Left forelimb (tissue), 1 donor: Measurements from ENCODE around the gene TGFBR2.

ENCODE experiments used
- DNase-seq: peaks from one replicate; pipeline ENCODE4 v3.0.0-alpha.2; 2018; ENCODE audit warnings: low spot score

Gene TGFBR2

GRCh38 chr3:30637310-30638219 is 31.2 kb downstream of the TGFBR2 start:
- no peak for DNase-seq

GRCh38 chr3:30638685-30639412 is 32.4 kb downstream of the TGFBR2 start:
- DNase-seq = no peak

- DNase-seq = no peak
Measured at GRCh38 chr3:30639937-30640336, 33.5 kb downstream of the TGFBR2 start.

- DNase-seq = no peak
Measured at GRCh38 chr3:30640851-30641250, 34.5 kb downstream of the TGFBR2 start.

GRCh38 chr3:30641416-30642251 is 35.2 kb downstream of the TGFBR2 start:
- DNase-seq = no peak

DNA sequence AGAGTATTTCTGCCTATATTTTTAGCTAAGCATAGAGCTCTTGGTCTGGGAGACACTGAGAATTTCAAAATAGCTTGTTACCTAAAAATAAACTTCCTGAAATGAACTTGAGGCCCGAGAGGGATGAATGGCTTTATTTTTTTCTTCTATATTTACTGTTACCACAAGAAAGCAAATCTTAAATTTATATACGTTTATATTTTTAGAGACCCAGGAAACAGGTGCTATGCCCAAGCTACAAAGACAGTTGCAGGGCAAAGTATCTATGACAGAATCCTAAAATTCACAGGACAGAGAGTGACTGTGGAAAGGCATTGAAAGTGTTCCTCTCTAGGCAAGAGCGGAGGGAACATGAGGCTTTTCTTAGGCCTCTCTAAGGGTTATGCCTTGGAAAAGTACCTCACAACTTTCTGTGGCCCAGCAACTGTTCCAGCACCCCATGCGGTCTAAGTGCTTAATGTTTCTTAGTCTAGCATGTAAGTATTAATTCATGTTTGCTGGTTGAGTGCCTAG is 36.5 kb downstream of the TGFBR2 start:
- DNase-seq = no peak

GRCh38 chr3:30643763-30644462 is 37.5 kb downstream of the TGFBR2 start:
- no peak for DNase-seq

- DNase-seq = no peak
Measured at GRCh38 chr3:30644615-30645014, 38.2 kb downstream of the TGFBR2 start.

DNA sequence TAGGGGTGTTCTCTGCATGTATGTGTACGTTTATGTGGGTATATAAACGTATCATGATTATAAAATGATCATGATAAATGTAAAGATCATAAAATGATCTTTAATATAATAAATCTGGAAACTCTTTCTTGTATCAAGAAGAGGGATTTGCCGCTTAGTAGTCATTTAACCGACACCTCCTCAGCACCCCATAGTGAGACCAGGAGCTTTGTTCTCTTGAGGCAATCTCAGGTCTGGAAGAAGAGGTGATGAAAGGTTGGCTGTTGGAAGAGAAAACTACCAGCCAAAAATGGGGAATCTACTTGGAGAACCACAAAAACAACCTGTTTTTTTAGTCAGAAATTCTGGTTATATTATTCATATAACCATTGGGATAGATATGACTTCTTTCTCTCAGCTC is 38.7 kb downstream of the TGFBR2 start:
- no peak for DNase-seq

DNA sequence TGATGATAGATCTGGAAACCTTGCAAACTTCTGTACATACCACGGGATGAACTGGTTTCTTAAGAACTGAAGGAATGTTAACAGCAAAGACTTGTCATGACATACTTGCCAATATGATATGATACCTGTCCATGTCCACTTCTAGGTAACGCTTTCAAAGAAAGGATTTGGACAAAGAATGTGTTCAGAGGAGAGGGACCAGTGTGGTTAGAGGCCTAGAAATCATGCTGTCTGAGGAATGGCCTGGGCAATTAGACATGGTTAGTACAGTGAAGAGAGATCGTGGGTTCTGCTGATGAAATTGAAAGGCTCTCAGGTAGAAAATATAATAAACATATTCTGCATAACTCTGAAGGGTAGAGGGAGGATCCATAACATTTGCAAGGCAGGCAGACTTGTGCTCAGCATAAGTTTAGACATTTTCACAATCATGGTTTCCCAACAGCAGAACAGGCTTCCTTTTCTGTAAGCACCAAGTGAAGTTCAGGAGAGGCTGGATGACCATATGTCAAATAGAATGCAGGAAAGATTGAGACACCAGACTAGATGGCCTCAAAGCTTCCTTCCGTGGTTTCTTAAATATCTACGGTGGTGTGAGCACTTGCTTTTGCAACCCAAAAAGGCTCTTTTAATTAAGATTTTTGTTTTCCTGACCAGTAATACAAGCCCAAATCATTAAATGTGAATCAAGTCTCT is 39.9 kb downstream of the TGFBR2 start:
- no peak for DNase-seq

GRCh38 chr3:30646961-30647752 is 40.8 kb downstream of the TGFBR2 start:
- DNase-seq = no peak

DNA sequence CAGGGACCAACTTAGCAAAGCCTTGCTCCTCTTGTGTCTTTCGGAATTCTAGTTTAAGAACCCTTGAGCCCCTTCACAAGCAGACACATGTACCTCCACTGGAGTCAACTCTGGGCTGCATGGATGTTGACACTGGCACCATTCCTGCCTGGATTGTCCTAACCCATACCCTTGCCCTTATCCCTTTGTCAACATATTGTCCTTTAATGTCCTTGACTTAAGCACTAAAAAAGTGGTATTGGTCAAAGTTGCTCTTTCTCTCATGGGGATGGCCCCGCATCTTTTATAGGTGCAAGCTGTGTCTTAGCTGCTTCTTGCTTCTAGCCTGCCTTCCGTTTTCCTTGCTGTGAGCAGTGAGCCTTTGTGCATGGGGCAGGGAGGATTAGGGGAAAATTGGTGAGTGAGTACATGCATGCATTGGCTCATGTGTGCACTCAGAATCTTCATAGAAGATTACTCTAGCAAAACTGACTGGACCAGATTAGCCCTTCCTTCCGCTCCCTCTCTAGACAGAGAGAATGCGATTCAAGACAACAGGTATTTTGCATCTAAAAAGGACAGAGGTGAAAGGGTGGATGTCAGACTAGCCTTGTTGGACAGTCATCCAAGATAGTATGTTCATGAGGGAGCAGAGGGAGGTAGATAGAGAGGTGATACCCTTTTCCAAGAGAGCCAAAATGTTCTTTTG is 42.4 kb downstream of the TGFBR2 start:
- DNase-seq = no peak

DNA sequence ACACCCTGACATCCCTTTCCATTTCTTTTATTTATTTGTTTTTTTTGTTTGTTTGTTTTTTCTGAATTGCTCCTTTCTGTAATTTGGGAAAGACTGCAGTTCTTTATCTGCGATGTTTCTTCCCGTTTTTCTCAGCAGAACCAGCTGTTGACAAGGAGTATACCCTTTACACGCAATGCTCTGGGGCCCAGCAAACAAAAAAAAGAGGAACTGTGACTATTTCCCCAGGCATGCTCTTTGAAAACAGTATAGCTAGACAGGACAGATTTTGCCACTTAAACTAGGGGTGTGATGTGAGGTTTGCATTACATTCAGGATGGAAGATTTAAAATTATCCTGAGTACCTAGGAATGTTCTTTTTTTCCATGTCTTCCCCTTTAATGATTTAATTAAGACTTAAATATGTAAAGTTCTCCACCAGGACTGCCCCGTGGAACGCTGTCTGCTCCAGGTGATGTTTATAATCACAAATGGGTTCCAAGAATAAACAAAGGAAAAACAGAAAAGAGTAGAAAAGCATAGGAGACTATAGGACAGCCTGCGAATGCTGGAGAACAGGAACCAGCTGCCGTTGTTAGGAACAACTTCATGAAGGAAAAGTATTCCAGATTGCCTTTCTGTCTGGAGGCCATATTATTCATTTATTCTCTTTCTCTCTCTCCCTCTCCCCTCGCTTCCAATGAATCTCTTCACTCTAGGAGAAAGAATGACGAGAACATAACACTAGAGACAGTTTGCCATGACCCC is 43.3 kb downstream of the TGFBR2 start:
- DNase-seq = no peak

DNA sequence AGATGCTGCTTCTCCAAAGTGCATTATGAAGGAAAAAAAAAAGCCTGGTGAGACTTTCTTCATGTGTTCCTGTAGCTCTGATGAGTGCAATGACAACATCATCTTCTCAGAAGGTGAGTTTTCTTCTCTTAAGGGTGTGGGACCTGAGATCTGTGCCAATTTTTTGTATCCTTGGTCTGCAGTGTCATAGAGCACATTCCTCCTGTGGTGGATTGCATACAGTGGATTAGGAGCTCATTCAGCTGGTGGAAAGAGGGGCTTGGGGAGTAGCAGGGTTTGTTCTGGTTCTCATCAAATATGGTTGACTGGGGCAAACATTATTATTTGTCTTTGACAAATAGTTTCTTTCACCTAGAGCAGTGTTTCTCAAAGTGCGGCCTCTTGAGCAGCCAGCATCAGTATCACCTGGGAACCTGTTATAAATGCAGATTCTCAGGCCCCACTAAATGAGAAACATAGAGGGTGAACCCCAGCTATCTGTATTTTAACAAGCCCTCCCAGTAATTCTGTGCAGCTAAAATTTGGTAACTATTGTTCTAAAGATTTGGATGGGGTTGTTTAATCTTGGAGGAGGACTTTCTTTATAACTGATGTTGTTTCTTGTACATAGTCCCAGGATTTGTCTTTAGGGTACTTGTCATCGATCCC is 44.1 kb downstream of the TGFBR2 start:
- DNase-seq = no peak

GRCh38 chr3:30654269-30654668 is 47.9 kb downstream of the TGFBR2 start:
- no peak for DNase-seq

- no peak for DNase-seq
Measured at GRCh38 chr3:30655187-30655812, 48.9 kb downstream of the TGFBR2 start.

DNA sequence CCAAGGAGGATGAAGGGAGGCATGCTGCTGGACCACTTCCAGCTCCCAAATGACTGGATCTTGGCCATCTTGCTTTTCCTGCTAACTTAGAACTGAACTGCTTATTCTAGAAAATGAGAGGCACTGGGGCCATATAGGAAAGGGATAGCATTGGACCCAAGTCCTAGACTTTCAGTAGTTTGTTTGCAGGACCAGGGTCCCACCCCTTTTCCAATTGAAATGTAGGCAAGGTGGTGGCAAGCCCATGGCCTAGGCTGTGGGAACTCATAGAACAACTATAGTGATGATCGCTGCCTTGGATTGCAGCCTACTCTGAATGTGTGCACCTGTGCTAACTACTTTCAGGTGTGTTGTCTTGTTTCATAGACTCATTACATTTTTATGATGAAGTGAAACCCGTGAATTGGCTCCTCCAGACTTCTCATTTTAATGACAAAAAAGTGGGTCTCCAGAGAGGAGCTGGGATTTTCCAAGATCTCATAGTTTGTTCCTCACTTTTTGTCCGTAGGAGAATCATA is 50.3 kb downstream of the TGFBR2 start:
- no peak for DNase-seq
